WTC11 (cell line): Measurements from ENCODE around the gene ARHGEF28. TPM values are rescaled to one million over a fixed set of nuclear protein-coding genes. Genes with fewer than 3 reads are reported as not detected.

Experiments
- ATAC-seq: fragments of 200-7000 bp; cut with Tn5 transposase; 2 replicates; pipeline ENCODE4 v1.10.0; 2021; ENCODE audit warnings: mild to moderate bottlenecking, moderate library complexity
- CTCF ChIA-PET: fragments of 300-600 bp; sonication (Branson Sonifier 250); formaldehyde crosslinking; loops from one replicate; lab custom pipeline; 2021; ENCODE audit warnings: antibody characterized with exemption; lab: Charles Lee
- POLR2A ChIA-PET: fragments of 350-600 bp; sonication (Branson Sonifier 250); formaldehyde crosslinking; loops from one replicate; lab custom pipeline; 2021; ENCODE audit warnings: antibody characterized with exemption; lab: Charles Lee
- DNase-seq: peaks from one replicate; pipeline ENCODE4 v3.0.0; 2021; ENCODE audit warnings: low spot score
- H3K27ac Mint-ChIP-seq: 2 replicates; pipeline ENCODE4 v1.8.0; 2021; ENCODE audit warnings: mixed read lengths
- H3K27me3 Mint-ChIP-seq: 2 replicates; pipeline ENCODE4 v1.8.0; 2021; ENCODE audit warnings: low read depth, mild to moderate bottlenecking, moderate library complexity, mixed read lengths
- H3K36me3 Mint-ChIP-seq: 2 replicates; pipeline ENCODE4 v1.8.0; 2021; ENCODE audit warnings: mixed read lengths
- H3K4me1 Mint-ChIP-seq: 2 replicates; pipeline ENCODE4 v1.8.0; 2022; ENCODE audit warnings: mixed read lengths
- H3K4me3 Mint-ChIP-seq: 2 replicates; pipeline ENCODE4 v1.8.0; 2021; ENCODE audit warnings: mild to moderate bottlenecking, moderate library complexity, mixed read lengths
- H3K9me3 Mint-ChIP-seq: 2 replicates; pipeline ENCODE4 v1.8.0; 2021; ENCODE audit warnings: mixed read lengths
- ETV6 ChIP-seq: sonication (generic); formaldehyde crosslinking; IDR thresholded peaks from 2 replicates; pipeline ENCODE4 v1.8.1; 2022; ENCODE audit warnings: mild to moderate bottlenecking, missing genetic modification reagents
- GRHL2 ChIP-seq: fragments of 250-450 bp; sonication (Bioruptor Pico); IDR thresholded peaks from 2 replicates; pipeline ENCODE4 v1.8.0; 2022; ENCODE audit warnings: mild to moderate bottlenecking, moderate library complexity; ENCODE audit not compliant: insufficient replicate concordance, severe bottlenecking
- IRF2 ChIP-seq: sonication (generic); formaldehyde crosslinking; IDR thresholded peaks from 2 replicates; pipeline ENCODE4 v1.8.0; 2022; ENCODE audit warnings: low read depth, missing genetic modification reagents, borderline replicate concordance
- NR1H2 ChIP-seq: sonication (generic); formaldehyde crosslinking; IDR thresholded peaks from 2 replicates; pipeline ENCODE4 v1.9.0; 2021; ENCODE audit warnings: mild to moderate bottlenecking, moderate library complexity, missing genetic modification reagents
- NR2C2 ChIP-seq: sonication (generic); formaldehyde crosslinking; IDR thresholded peaks from 2 replicates; pipeline ENCODE4 v1.8.0; 2022; ENCODE audit warnings: mild to moderate bottlenecking, missing genetic modification reagents
- NR3C1 ChIP-seq: sonication (generic); formaldehyde crosslinking; conservative IDR thresholded peaks from 2 replicates; pipeline ENCODE4 v1.8.1; 2023; ENCODE audit warnings: low read depth, mild to moderate bottlenecking, missing genetic modification reagents
- ZNF423 ChIP-seq: fragments of 250-450 bp; sonication (Bioruptor Pico); IDR thresholded peaks from 2 replicates; pipeline ENCODE4 v2.1.2; 2022; ENCODE audit warnings: mild to moderate bottlenecking, moderate library complexity
- total RNA-seq: library from RNA; stranded (reverse); gene quantifications from 3 replicates; pipeline ENCODE4 v1.2.3, GENCODE V29; 2021
- TF ChIP-seq, protein P1 (sequence below): sonication (generic); formaldehyde crosslinking; IDR thresholded peaks from 2 replicates; pipeline ENCODE4 v1.8.1; 2023; ENCODE audit warnings: mild to moderate bottlenecking, missing genetic modification reagents
- TF ChIP-seq, protein P2 (sequence below): sonication (generic); formaldehyde crosslinking; IDR thresholded peaks from 2 replicates; pipeline ENCODE4 v1.8.1; 2022; ENCODE audit warnings: mild to moderate bottlenecking, moderate library complexity, missing genetic modification reagents
- TF ChIP-seq, protein P3 (sequence below): sonication (generic); formaldehyde crosslinking; IDR thresholded peaks from 2 replicates; pipeline ENCODE4 v1.8.1; 2022; ENCODE audit warnings: low read depth, missing genetic modification reagents, borderline replicate concordance
- TF ChIP-seq, protein P4 (sequence below): sonication (generic); formaldehyde crosslinking; IDR thresholded peaks from 2 replicates; pipeline ENCODE4 v1.8.0; 2022; ENCODE audit warnings: mild to moderate bottlenecking, missing genetic modification reagents
- TF ChIP-seq, protein P5 (sequence below): sonication (generic); formaldehyde crosslinking; IDR thresholded peaks from 2 replicates; pipeline ENCODE4 v1.8.1; 2023; ENCODE audit warnings: mild to moderate bottlenecking, moderate library complexity, missing genetic modification reagents
- TF ChIP-seq, protein P6 (sequence below): sonication (generic); formaldehyde crosslinking; IDR thresholded peaks from 2 replicates; pipeline ENCODE4 v1.8.1; 2022; ENCODE audit warnings: missing genetic modification reagents, borderline replicate concordance
- TF ChIP-seq, protein P7 (sequence below): fragments of 250-450 bp; sonication (Bioruptor Pico); IDR thresholded peaks from 2 replicates; pipeline ENCODE4 v1.9.0; 2021; ENCODE audit warnings: mild to moderate bottlenecking, borderline replicate concordance
- TF ChIP-seq, protein P8 (sequence below): sonication (generic); formaldehyde crosslinking; conservative IDR thresholded peaks from 2 replicates; pipeline ENCODE4 v1.8.1; 2023; ENCODE audit warnings: mild to moderate bottlenecking, low read depth, missing genetic modification reagents, moderate library complexity

The ARHGEF28 gene
- total RNA-seq, 1 experiment from 2014 or later, result 0.96 TPM

DNA sequence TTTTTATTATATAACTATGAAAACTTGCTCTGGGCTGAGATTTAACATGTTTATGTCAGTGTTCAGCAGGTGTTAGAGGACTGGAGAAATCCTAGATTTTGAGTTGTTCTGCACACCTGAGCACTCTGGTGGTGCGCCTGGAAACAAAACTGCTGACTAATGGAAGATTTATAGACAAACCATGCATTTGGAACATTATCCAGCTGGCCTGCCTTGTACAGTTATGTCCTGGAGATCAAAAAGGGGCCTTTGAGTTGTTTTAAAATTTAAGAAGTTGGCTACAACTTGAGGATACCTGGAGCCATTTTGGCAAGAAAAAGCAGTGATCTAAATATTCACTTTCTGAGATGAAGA, 5.7 kb upstream of the ARHGEF28 start:
- ATAC-seq (no peak), DNase-seq (no peak)
- ChIA-PET CTCF (no interaction called here), POLR2A (no interaction called here)
- Mint-ChIP-seq H3K9me3 (no peaks in the 10 kb centered on the region), H3K36me3 (no peaks in the 10 kb centered on the region), H3K4me1 (peaks cover 33% of the 10 kb centered on the region), H3K4me3 (no peak overlapping the region), H3K27me3 (peaks cover 3% of the 10 kb centered on the region), H3K27ac (no peak overlapping the region)
- no peak for TF ChIP-seq ETV6
- no peak for TF ChIP-seq NR1H2 (CRISPR knock-in tag)
- no peak for TF ChIP-seq IRF2 (CRISPR knock-in tag)
- no peak for TF ChIP-seq NR2C2 (CRISPR knock-in tag)
- TF ChIP-seq, protein P1, sequence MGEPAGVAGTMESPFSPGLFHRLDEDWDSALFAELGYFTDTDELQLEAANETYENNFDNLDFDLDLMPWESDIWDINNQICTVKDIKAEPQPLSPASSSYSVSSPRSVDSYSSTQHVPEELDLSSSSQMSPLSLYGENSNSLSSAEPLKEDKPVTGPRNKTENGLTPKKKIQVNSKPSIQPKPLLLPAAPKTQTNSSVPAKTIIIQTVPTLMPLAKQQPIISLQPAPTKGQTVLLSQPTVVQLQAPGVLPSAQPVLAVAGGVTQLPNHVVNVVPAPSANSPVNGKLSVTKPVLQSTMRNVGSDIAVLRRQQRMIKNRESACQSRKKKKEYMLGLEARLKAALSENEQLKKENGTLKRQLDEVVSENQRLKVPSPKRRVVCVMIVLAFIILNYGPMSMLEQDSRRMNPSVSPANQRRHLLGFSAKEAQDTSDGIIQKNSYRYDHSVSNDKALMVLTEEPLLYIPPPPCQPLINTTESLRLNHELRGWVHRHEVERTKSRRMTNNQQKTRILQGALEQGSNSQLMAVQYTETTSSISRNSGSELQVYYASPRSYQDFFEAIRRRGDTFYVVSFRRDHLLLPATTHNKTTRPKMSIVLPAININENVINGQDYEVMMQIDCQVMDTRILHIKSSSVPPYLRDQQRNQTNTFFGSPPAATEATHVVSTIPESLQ, result no peak
- TF ChIP-seq, protein P2, sequence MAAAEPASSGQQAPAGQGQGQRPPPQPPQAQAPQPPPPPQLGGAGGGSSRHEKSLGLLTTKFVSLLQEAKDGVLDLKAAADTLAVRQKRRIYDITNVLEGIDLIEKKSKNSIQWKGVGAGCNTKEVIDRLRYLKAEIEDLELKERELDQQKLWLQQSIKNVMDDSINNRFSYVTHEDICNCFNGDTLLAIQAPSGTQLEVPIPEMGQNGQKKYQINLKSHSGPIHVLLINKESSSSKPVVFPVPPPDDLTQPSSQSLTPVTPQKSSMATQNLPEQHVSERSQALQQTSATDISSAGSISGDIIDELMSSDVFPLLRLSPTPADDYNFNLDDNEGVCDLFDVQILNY (CRISPR knock-in tag), result no peak
- TF ChIP-seq, protein P3, sequence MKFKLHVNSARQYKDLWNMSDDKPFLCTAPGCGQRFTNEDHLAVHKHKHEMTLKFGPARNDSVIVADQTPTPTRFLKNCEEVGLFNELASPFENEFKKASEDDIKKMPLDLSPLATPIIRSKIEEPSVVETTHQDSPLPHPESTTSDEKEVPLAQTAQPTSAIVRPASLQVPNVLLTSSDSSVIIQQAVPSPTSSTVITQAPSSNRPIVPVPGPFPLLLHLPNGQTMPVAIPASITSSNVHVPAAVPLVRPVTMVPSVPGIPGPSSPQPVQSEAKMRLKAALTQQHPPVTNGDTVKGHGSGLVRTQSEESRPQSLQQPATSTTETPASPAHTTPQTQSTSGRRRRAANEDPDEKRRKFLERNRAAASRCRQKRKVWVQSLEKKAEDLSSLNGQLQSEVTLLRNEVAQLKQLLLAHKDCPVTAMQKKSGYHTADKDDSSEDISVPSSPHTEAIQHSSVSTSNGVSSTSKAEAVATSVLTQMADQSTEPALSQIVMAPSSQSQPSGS, result no peak
- TF ChIP-seq, all 79 proteins: peak for 0

DNA sequence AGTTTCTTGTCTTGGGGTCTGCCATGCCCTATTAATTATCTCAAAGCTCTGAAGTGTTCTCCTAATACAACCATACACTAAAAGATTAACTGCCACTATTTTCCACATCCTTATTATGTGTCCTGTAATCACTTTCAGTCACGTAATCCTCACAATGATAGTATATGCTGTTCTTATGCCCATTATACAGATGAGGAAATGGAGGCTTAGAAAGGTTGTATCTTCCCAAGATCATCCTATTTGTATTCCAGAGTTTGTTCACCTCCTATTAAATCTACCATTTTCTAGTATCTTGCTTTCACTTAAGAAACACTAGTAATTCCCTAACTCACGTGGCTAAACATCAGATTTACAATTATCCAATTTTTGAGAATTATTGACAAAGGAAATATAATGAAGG, 2.9 kb upstream of the ARHGEF28 start:
- Mint-ChIP-seq H3K9me3 (no peaks in the 10 kb centered on the region), H3K4me3 (no peak overlapping the region), H3K27ac (no peak overlapping the region), H3K36me3 (no peaks in the 10 kb centered on the region), H3K4me1 (peaks cover 26% of the 10 kb centered on the region), H3K27me3 (peaks cover 25% of the 10 kb centered on the region)
- no peak for DNase-seq
- CTCF ChIA-PET, result no interaction called here
- POLR2A ChIA-PET, result no interaction called here
- ATAC-seq, result no peak
- TF ChIP-seq NR3C1 (CRISPR knock-in tag) (no peak), GRHL2 (CRISPR knock-in tag) (no peak), ZNF423 (CRISPR knock-in tag) (no peak), NR2C2 (CRISPR knock-in tag) (no peak)
- TF ChIP-seq, protein P4, sequence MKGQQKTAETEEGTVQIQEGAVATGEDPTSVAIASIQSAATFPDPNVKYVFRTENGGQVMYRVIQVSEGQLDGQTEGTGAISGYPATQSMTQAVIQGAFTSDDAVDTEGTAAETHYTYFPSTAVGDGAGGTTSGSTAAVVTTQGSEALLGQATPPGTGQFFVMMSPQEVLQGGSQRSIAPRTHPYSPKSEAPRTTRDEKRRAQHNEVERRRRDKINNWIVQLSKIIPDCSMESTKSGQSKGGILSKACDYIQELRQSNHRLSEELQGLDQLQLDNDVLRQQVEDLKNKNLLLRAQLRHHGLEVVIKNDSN (CRISPR knock-in tag), result no peak
- TF ChIP-seq, protein P5, sequence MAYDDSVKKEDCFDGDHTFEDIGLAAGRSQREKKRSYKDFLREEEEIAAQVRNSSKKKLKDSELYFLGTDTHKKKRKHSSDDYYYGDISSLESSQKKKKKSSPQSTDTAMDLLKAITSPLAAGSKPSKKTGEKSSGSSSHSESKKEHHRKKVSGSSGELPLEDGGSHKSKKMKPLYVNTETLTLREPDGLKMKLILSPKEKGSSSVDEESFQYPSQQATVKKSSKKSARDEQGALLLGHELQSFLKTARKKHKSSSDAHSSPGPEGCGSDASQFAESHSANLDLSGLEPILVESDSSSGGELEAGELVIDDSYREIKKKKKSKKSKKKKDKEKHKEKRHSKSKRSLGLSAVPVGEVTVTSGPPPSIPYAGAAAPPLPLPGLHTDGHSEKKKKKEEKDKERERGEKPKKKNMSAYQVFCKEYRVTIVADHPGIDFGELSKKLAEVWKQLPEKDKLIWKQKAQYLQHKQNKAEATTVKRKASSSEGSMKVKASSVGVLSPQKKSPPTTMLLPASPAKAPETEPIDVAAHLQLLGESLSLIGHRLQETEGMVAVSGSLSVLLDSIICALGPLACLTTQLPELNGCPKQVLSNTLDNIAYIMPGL, result no peak
- TF ChIP-seq, protein P6, sequence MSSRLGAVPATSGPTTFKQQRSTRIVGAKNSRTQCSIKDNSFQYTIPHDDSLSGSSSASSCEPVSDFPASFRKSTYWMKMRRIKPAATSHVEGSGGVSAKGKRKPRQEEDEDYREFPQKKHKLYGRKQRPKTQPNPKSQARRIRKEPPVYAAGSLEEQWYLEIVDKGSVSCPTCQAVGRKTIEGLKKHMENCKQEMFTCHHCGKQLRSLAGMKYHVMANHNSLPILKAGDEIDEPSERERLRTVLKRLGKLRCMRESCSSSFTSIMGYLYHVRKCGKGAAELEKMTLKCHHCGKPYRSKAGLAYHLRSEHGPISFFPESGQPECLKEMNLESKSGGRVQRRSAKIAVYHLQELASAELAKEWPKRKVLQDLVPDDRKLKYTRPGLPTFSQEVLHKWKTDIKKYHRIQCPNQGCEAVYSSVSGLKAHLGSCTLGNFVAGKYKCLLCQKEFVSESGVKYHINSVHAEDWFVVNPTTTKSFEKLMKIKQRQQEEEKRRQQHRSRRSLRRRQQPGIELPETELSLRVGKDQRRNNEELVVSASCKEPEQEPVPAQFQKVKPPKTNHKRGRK, result no peak
- TF ChIP-seq, protein P1, result no peak
- TF ChIP-seq, protein P7, sequence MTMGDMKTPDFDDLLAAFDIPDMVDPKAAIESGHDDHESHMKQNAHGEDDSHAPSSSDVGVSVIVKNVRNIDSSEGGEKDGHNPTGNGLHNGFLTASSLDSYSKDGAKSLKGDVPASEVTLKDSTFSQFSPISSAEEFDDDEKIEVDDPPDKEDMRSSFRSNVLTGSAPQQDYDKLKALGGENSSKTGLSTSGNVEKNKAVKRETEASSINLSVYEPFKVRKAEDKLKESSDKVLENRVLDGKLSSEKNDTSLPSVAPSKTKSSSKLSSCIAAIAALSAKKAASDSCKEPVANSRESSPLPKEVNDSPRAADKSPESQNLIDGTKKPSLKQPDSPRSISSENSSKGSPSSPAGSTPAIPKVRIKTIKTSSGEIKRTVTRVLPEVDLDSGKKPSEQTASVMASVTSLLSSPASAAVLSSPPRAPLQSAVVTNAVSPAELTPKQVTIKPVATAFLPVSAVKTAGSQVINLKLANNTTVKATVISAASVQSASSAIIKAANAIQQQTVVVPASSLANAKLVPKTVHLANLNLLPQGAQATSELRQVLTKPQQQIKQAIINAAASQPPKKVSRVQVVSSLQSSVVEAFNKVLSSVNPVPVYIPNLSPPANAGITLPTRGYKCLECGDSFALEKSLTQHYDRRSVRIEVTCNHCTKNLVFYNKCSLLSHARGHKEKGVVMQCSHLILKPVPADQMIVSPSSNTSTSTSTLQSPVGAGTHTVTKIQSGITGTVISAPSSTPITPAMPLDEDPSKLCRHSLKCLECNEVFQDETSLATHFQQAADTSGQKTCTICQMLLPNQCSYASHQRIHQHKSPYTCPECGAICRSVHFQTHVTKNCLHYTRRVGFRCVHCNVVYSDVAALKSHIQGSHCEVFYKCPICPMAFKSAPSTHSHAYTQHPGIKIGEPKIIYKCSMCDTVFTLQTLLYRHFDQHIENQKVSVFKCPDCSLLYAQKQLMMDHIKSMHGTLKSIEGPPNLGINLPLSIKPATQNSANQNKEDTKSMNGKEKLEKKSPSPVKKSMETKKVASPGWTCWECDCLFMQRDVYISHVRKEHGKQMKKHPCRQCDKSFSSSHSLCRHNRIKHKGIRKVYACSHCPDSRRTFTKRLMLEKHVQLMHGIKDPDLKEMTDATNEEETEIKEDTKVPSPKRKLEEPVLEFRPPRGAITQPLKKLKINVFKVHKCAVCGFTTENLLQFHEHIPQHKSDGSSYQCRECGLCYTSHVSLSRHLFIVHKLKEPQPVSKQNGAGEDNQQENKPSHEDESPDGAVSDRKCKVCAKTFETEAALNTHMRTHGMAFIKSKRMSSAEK (CRISPR knock-in tag), result no peak
- TF ChIP-seq, protein P8, sequence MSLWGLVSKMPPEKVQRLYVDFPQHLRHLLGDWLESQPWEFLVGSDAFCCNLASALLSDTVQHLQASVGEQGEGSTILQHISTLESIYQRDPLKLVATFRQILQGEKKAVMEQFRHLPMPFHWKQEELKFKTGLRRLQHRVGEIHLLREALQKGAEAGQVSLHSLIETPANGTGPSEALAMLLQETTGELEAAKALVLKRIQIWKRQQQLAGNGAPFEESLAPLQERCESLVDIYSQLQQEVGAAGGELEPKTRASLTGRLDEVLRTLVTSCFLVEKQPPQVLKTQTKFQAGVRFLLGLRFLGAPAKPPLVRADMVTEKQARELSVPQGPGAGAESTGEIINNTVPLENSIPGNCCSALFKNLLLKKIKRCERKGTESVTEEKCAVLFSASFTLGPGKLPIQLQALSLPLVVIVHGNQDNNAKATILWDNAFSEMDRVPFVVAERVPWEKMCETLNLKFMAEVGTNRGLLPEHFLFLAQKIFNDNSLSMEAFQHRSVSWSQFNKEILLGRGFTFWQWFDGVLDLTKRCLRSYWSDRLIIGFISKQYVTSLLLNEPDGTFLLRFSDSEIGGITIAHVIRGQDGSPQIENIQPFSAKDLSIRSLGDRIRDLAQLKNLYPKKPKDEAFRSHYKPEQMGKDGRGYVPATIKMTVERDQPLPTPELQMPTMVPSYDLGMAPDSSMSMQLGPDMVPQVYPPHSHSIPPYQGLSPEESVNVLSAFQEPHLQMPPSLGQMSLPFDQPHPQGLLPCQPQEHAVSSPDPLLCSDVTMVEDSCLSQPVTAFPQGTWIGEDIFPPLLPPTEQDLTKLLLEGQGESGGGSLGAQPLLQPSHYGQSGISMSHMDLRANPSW (CRISPR knock-in tag), result no peak
